ENCODE results near the gene GTF2E1. TPM values are rescaled to one million over a fixed set of nuclear protein-coding genes. Genes with fewer than 3 reads are reported as not detected.
A peak's percentile ranks its signal among the peaks of the same experiment; 100 is the strongest.

The GTF2E1 gene
- polyA plus RNA-seq, 2 of the 4 experiments (the other 2 are of a cell fraction) = 18.6 to 26.8 TPM

DNA sequence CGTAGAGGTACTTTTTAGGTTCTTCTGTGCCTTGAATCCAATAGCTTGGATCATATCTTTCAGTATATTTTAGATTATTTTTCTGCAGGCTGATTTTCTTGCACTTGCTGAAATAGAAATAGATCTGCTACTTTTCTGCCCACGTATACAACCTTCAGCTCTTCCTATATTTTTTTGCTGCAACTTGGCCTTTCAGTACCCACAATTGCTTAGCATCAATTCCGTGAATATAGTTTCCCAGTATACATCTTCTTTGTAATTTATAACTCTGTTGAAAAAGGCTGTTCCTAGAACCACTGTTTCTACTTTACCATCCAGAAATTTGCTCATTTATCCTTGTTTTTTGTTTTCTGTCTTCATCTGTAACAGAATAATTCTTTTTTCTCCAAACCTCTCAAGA lies 36.2 kb downstream of the GTF2E1 start:
- ATAC-seq = no peak
- Histone ChIP-seq H3K4me3 (no peak overlapping the region), H3K4me1 (peaks cover 13% of the 10 kb centered on the region), H3K9me3 (no peaks in the 10 kb centered on the region), H3K27ac (no peak overlapping the region), H3K4me2 (no peak overlapping the region)
- CTCF ChIA-PET = interaction anchor here (1.7 kb wide), 1 partner anchor 17 kb away, joined by 3 read pairs; no protein-coding TSS in a partner anchor
- POLR2A ChIA-PET = no interaction called here
- no peak for DNase-seq (ENCODE audit: low read depth in 1 of 2, low spot score in 1 of 2)
- TF ChIP-seq, protein P1, sequence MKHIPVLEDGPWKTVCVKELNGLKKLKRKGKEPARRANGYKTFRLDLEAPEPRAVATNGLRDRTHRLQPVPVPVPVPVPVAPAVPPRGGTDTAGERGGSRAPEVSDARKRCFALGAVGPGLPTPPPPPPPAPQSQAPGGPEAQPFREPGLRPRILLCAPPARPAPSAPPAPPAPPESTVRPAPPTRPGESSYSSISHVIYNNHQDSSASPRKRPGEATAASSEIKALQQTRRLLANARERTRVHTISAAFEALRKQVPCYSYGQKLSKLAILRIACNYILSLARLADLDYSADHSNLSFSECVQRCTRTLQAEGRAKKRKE (CRISPR knock-in tag; IDR thresholded peaks at IDR 0.05; ENCODE audit: low read depth) = no peak
- TF ChIP-seq MYC (IDR thresholded peaks at IDR 0.05; ENCODE audit: borderline replicate concordance, low read length) = no peak
- TF ChIP-seq, protein P2, sequence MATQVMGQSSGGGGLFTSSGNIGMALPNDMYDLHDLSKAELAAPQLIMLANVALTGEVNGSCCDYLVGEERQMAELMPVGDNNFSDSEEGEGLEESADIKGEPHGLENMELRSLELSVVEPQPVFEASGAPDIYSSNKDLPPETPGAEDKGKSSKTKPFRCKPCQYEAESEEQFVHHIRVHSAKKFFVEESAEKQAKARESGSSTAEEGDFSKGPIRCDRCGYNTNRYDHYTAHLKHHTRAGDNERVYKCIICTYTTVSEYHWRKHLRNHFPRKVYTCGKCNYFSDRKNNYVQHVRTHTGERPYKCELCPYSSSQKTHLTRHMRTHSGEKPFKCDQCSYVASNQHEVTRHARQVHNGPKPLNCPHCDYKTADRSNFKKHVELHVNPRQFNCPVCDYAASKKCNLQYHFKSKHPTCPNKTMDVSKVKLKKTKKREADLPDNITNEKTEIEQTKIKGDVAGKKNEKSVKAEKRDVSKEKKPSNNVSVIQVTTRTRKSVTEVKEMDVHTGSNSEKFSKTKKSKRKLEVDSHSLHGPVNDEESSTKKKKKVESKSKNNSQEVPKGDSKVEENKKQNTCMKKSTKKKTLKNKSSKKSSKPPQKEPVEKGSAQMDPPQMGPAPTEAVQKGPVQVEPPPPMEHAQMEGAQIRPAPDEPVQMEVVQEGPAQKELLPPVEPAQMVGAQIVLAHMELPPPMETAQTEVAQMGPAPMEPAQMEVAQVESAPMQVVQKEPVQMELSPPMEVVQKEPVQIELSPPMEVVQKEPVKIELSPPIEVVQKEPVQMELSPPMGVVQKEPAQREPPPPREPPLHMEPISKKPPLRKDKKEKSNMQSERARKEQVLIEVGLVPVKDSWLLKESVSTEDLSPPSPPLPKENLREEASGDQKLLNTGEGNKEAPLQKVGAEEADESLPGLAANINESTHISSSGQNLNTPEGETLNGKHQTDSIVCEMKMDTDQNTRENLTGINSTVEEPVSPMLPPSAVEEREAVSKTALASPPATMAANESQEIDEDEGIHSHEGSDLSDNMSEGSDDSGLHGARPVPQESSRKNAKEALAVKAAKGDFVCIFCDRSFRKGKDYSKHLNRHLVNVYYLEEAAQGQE (IDR thresholded peaks at IDR 0.05) = no peak
- TF ChIP-seq, protein P3, sequence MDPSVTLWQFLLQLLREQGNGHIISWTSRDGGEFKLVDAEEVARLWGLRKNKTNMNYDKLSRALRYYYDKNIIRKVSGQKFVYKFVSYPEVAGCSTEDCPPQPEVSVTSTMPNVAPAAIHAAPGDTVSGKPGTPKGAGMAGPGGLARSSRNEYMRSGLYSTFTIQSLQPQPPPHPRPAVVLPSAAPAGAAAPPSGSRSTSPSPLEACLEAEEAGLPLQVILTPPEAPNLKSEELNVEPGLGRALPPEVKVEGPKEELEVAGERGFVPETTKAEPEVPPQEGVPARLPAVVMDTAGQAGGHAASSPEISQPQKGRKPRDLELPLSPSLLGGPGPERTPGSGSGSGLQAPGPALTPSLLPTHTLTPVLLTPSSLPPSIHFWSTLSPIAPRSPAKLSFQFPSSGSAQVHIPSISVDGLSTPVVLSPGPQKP (IDR thresholded peaks at IDR 0.05; ENCODE audit: low read depth, low read length) = no peak
- no peak for TF ChIP-seq ZSCAN20 (CRISPR knock-in tag; IDR thresholded peaks at IDR 0.05)
- no peak for TF ChIP-seq HOXB5 (CRISPR knock-in tag; IDR thresholded peaks at IDR 0.05)
- no peak for TF ChIP-seq BHLHE40 (IDR thresholded peaks at IDR 0.05; ENCODE audit: low read depth, low read length)
- TF ChIP-seq CBX2 (IDR thresholded peaks at IDR 0.05; ENCODE audit: borderline replicate concordance, low read depth) = no peak
- TF ChIP-seq MAFK (IDR thresholded peaks at IDR 0.05; ENCODE audit: partially characterized antibody) = no peak
- no peak for TF ChIP-seq PHF8 (IDR thresholded peaks at IDR 0.05; ENCODE audit: borderline replicate concordance, low read depth)
- no peak for TF ChIP-seq NFE2L2 (conservative IDR thresholded peaks at IDR 0.05; ENCODE audit: low read length)
- TF ChIP-seq HOXA7 (CRISPR knock-in tag; IDR thresholded peaks at IDR 0.05) = no peak
- TF ChIP-seq RAD21 (conservative IDR thresholded peaks at IDR 0.05 in 1 of 2, IDR thresholded peaks at IDR 0.05 in 1 of 2) = no peak
- no peak for TF ChIP-seq CHD2 (IDR thresholded peaks at IDR 0.05; ENCODE audit: low read length, partially characterized antibody)
- TF ChIP-seq ZC3H11A (IDR thresholded peaks at IDR 0.05) = no peak
- TF ChIP-seq SMC3 (IDR thresholded peaks at IDR 0.05) = no peak
- TF ChIP-seq, protein P4, sequence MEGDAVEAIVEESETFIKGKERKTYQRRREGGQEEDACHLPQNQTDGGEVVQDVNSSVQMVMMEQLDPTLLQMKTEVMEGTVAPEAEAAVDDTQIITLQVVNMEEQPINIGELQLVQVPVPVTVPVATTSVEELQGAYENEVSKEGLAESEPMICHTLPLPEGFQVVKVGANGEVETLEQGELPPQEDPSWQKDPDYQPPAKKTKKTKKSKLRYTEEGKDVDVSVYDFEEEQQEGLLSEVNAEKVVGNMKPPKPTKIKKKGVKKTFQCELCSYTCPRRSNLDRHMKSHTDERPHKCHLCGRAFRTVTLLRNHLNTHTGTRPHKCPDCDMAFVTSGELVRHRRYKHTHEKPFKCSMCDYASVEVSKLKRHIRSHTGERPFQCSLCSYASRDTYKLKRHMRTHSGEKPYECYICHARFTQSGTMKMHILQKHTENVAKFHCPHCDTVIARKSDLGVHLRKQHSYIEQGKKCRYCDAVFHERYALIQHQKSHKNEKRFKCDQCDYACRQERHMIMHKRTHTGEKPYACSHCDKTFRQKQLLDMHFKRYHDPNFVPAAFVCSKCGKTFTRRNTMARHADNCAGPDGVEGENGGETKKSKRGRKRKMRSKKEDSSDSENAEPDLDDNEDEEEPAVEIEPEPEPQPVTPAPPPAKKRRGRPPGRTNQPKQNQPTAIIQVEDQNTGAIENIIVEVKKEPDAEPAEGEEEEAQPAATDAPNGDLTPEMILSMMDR (IDR thresholded peaks at IDR 0.05) = no peak
- no peak for FAIRE-seq
- 88% methylated on average over 3 of the region's 3 CpGs for WGBS (ENCODE audit: missing lambda C conversion rate)

DNA sequence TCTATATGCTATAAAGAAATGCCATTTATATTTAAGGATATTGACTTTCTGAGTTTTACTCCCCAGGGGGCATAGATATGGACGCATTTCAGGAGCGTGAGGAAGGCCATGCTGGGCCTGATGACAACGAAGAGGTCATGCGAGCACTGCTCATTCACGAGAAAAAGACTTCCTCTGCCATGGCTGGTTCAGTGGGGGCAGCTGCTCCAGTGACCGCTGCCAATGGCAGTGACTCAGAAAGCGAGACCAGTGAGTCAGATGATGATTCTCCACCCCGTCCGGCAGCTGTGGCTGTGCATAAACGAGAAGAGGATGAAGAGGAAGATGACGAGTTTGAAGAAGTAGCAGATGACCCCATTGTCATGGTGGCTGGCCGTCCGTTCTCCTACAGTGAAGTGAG lies 38.4 kb downstream of the GTF2E1 start:
- CTCF ChIA-PET = interaction anchor here (1.0 to 2.1 kb wide), 4 partner anchors 10 to 158 kb away, joined by 3 to 10 read pairs (median 4); no protein-coding TSS in a partner anchor
- no peak for FAIRE-seq
- WGBS (ENCODE audit: missing lambda C conversion rate) = 39% methylated on average over 13 of the region's 13 CpGs
- TF ChIP-seq ZFP36 (IDR thresholded peaks at IDR 0.05; ENCODE audit: borderline replicate concordance, partially characterized antibody) (no peak), PHF8 (IDR thresholded peaks at IDR 0.05; ENCODE audit: borderline replicate concordance, low read depth) (no peak), FOSB (CRISPR knock-in tag; IDR thresholded peaks at IDR 0.05) (no peak), FOSL2 (IDR thresholded peaks at IDR 0.05) (peak; percentile 68), FOSL2 (CRISPR knock-in tag; IDR thresholded peaks at IDR 0.05) (peak; percentile 87), CBX2 (IDR thresholded peaks at IDR 0.05; ENCODE audit: borderline replicate concordance, low read depth) (no peak), CHD2 (IDR thresholded peaks at IDR 0.05; ENCODE audit: low read length, partially characterized antibody) (no peak), JUNB (IDR thresholded peaks at IDR 0.05) (peak; percentile 54), EP300 (IDR thresholded peaks at IDR 0.05) (no peak), SREBF2 (IDR thresholded peaks at IDR 0.05) (no peak), ZC3H11A (IDR thresholded peaks at IDR 0.05) (no peak), FOXS1 (CRISPR knock-in tag; IDR thresholded peaks at IDR 0.05) (no peak), SMC3 (IDR thresholded peaks at IDR 0.05) (no peak), JUN (IDR thresholded peaks at IDR 0.05) (no peak), ZNF302 (CRISPR knock-in tag; IDR thresholded peaks at IDR 0.05) (no peak)
- TF ChIP-seq, protein P3 (IDR thresholded peaks at IDR 0.05; ENCODE audit: low read depth, low read length) = no peak
- TF ChIP-seq, protein P1 (CRISPR knock-in tag; IDR thresholded peaks at IDR 0.05; ENCODE audit: low read depth) = peak; percentile 69; the same call in 1 of the 2 replicates

More for the DNA sequence above, 38.4 kb downstream of the GTF2E1 start:
- no peak overlapping the region for H3K4me3 ChIP-seq
- DNase-seq (ENCODE audit: low read depth in 1 of 2, low spot score in 1 of 2) (peak; percentile 31 to 48), ATAC-seq (peak; percentile 96 to 98)
- H3K4me1 ChIP-seq = peaks cover 13% of the 10 kb centered on the region
- no peaks in the 10 kb centered on the region for H3K9me3 ChIP-seq
- peak overlapping the region; percentile 33 to 36; a peak in 3 of 6 replicates for H3K27ac ChIP-seq
- POLR2A ChIA-PET = interaction anchor here (0.6 to 1.1 kb wide), 2 partner anchors 31 to 185 kb away, joined by 3 read pairs; partner anchors contain the start of gene NDUFB4
- peak overlapping the region; percentile 32 for H3K4me2 ChIP-seq

All from A549 (cell line).